CD4-positive, alpha-beta memory T cell (primary cell): ENCODE measurements around the gene IPO4. TPM values are rescaled to one million over a fixed set of nuclear protein-coding genes. Genes with fewer than 3 reads are reported as not detected.
A peak's percentile ranks its signal among the peaks of the same experiment; 100 is the strongest.

Experiments used
- CTCF ChIA-PET: fragments of 350-600 bp; sonication (Branson Sonifier 250); formaldehyde crosslinking; loops from one replicate; lab custom pipeline; 2021; ENCODE audit warnings: inconsistent platforms; ENCODE audit not compliant: partially characterized antibody; lab: Charles Lee
- POLR2A ChIA-PET: fragments of 350-600 bp; sonication (Branson Sonifier 250); formaldehyde crosslinking; loops from one replicate; lab custom pipeline; 2021; ENCODE audit not compliant: partially characterized antibody; lab: Charles Lee
- DNase-seq, 5 donors: peaks; one replicate each; pipeline versions ENCODE4 v3.0.0 to v3.0.0-alpha.2; 2020 to 2022; ENCODE audit warnings: mixed read lengths in 1 of 5
- H3K27ac ChIP-seq: one replicate; pipeline ENCODE4 v1.7.0; 2013; ENCODE audit warnings: low read depth, low read length
- H3K27me3 ChIP-seq: 2 replicates; pipeline ENCODE4 v1.7.0; 2013; ENCODE audit warnings: mild to moderate bottlenecking, low read length, moderate library complexity; ENCODE audit not compliant: insufficient read depth
- H3K36me3 ChIP-seq: 2 replicates; pipeline ENCODE4 v1.7.0; 2013; ENCODE audit warnings: mild to moderate bottlenecking, low read length, moderate library complexity; ENCODE audit not compliant: insufficient read depth
- H3K4me1 ChIP-seq: 2 replicates; pipeline ENCODE4 v1.7.0; 2013; ENCODE audit warnings: mild to moderate bottlenecking, low read length, moderate library complexity; ENCODE audit not compliant: insufficient read depth
- H3K4me3 ChIP-seq, 2 donors: one replicate each; pipeline ENCODE4 v1.7.0; 2013; ENCODE audit warnings: low read length in 2 of 2, mild to moderate bottlenecking in 1 of 2
- H3K9me3 ChIP-seq, 2 donors: one replicate each; pipeline ENCODE4 v1.7.0; 2013; ENCODE audit warnings: low read length in 2 of 2, control low read depth in 1 of 2; ENCODE audit not compliant: control insufficient read depth in 1 of 2
- H3K27ac Mint-ChIP-seq, 7 donors: one replicate each; pipeline ENCODE4 v1.8.0; 2020 to 2021; ENCODE audit warnings: mixed read lengths in 7 of 7, mild to moderate bottlenecking in 6 of 7, inconsistent platforms in 3 of 7, moderate library complexity in 3 of 7
- H3K27me3 Mint-ChIP-seq, 2 donors: one replicate each; pipeline ENCODE4 v1.8.0; 2020 to 2021; ENCODE audit warnings: mixed read lengths in 2 of 2
- H3K36me3 Mint-ChIP-seq, 2 donors: one replicate each; pipeline ENCODE4 v1.8.0; 2020 to 2021; ENCODE audit warnings: mixed read lengths in 2 of 2, inconsistent platforms in 1 of 2, mild to moderate bottlenecking in 1 of 2
- H3K4me1 Mint-ChIP-seq, 4 donors: one replicate each; pipeline ENCODE4 v1.8.0; 2020 to 2021; ENCODE audit warnings: mixed read lengths in 4 of 4, mild to moderate bottlenecking in 1 of 4
- H3K4me3 Mint-ChIP-seq, 8 donors: one replicate each; pipeline ENCODE4 v1.8.0; 2020 to 2021; ENCODE audit warnings: mixed read lengths in 8 of 8, mild to moderate bottlenecking in 7 of 8, moderate library complexity in 6 of 8, inconsistent platforms in 3 of 8
- H3K9me3 Mint-ChIP-seq, 8 donors: one replicate each; pipeline ENCODE4 v1.8.0; 2020 to 2021; ENCODE audit warnings: mixed read lengths in 8 of 8, mild to moderate bottlenecking in 5 of 8, inconsistent platforms in 3 of 8, moderate library complexity in 1 of 8
- intact Hi-C: fragments of 100-400 bp; cut with micrococcal nuclease; formaldehyde crosslinking; loops from one replicate; pipeline ENCODE4 v1.15.1; 2023
- microRNA-seq: library from miRNA; unstranded; fragments of <30 nt; microRNA quantifications from one replicate; pipeline ENCODE4 v1.2.0, GENCODE V29; 2021; ENCODE audit warnings: borderline replicate concordance, borderline number of aligned reads, borderline microRNAs expressed, mixed read lengths
- polyA plus RNA-seq, 2 donors: library from polyadenylated mRNA; unstranded; fragments of 300-500 nt; fragmentation: Illumina TruSeq; gene quantifications; one replicate each; pipeline ENCODE4 v1.2.3, GENCODE V29; 2021
- total RNA-seq, 2 experiments: library from RNA; stranded (reverse); gene quantifications; one replicate each; pipeline ENCODE4 v1.2.3, GENCODE V29; 2021

Gene IPO4
- total and polyA plus RNA-seq, 4 experiments from 2014 or later: 19.8 to 30.2 (median 21.3) TPM

DNA sequence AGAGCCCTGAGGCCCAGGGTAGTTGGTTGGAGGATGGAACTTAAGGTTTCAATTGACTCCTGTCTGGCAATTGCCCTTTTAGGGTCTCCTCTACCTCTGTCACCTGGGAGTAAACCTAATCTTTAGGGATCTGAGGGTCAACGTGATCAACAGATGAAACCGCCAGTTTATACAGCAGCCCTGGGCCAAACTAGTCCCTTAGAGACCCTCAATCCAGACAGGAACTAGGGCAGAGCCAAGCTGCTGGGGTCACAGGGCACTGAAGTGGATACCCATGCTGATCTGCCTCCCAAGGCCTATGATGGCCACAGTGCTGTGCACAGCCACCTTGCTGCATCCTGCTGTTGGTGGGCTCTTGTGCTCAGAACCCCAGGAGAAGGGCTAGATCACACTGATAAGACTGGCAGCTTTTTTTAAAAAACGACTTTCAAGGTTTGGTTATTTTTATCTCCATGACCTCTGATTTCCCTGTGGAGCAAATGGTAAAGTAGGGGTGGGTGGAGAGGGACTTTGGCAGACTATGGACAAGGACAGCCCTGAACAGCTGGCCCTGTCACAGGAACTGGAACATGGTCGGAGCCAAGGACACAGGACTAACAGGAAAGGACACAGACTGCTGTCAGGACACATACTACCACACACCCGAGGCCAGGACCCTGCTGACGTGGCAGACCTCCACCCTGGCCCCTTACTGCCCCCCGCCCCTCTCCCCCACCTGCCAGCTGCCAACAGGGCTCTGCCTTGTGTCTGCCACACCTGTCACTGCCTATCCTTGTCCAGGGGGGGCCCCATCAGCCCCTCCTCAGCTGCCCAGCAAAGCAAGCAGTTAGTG, 57.7 kb downstream of the IPO4 start:
- Histone ChIP-seq H3K27me3 (no peaks in the 10 kb centered on the region), H3K36me3 (no peaks in the 10 kb centered on the region), H3K4me3 (no peak overlapping the region), H3K4me1 (peaks cover 24% of the 10 kb centered on the region), H3K9me3 (no peaks in the 10 kb centered on the region), H3K27ac (no peak overlapping the region)
- ChIA-PET CTCF (interaction anchor here (1.2 to 2.1 kb wide), 2 partner anchors 22 to 73 kb away, joined by 4 to 5 read pairs; no protein-coding TSS in a partner anchor), POLR2A (interaction anchor here (1.1 to 16.1 kb wide), 4 partner anchors 10 to 31 kb away, joined by 3 to 347 read pairs (median 13); partner anchors contain the start of genes DCAF11, EMC9, IRF9 and NRL)
- no peak for DNase-seq
- H3K27ac Mint-ChIP-seq: peak overlapping the region in 6 of 7 donors; percentile 22 to 79 (median 64)
- peak overlapping the region in 2 of 8 donors; percentile 10 to 48 for H3K4me3 Mint-ChIP-seq
- H3K27me3 Mint-ChIP-seq: no peaks in the 10 kb centered on the region
- H3K36me3 Mint-ChIP-seq: peaks cover 0 to 2% of the 10 kb centered on the region in 2 donors
- intact Hi-C loops: no loop called here
- H3K4me1 Mint-ChIP-seq: peaks cover 20 to 34% (median 25%) of the 10 kb centered on the region in 4 donors
- peaks cover 0 to 2% (median 0%) of the 10 kb centered on the region in 8 donors for H3K9me3 Mint-ChIP-seq

DNA sequence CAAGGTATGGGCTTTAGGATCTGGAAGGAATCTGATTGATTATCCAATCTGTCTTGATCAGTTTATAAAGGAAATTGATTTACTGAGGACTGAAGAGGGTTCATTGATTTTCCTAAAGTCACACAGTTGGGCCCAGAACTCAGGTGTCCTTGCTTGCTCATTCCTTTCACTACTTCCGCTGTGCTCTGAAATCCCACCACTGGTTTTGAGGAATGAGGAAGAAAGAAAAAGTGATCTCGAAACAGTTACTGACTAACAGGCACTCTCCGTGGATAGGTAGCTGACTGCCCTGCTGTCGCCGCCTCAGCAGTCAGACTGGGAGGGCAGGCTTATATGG, 58.3 kb downstream of the IPO4 start, which contains the start of gene FITM1:
Gene FITM1 (plus strand): TSS at position 280 of the 337 bp plus-strand sequence. CDS start 905 bp downstream, outside the sequence.
- Mint-ChIP-seq H3K4me1 (peaks cover 18 to 30% (median 23%) of the 10 kb centered on the region in 4 donors), H3K4me3 (peak within 1 kb of the TSS in 2 of 8 donors; percentile 10 to 48), H3K9me3 (peaks cover 0 to 2% (median 0%) of the 10 kb centered on the region in 8 donors), H3K36me3 (peaks cover under 1% of the 10 kb centered on the region in 2 donors), H3K27ac (peak within 1 kb of the TSS in 6 of 7 donors; percentile 54 to 85 (median 70)), H3K27me3 (no peaks in the 10 kb centered on the region)
- intact Hi-C loops: no loop called here
- Histone ChIP-seq H3K4me3 (no peak within 1 kb of the TSS), H3K36me3 (no peaks in the 10 kb centered on the region), H3K27ac (no peak within 1 kb of the TSS), H3K4me1 (peaks cover 21% of the 10 kb centered on the region), H3K27me3 (no peaks in the 10 kb centered on the region), H3K9me3 (no peaks in the 10 kb centered on the region)
- ChIA-PET POLR2A (interaction anchor here (16.1 kb wide), 1 partner anchor 13 kb away, joined by 347 read pairs; the partner anchor contains the start of genes DCAF11 and NRL), CTCF (interaction anchor here (0.9 kb wide), 1 partner anchor 31 kb away, joined by 3 read pairs; the partner anchor contains the start of gene IRF9)
- no peak for DNase-seq

Small RNA genes within 50 kb of the gene (microRNA-seq; reads per million reads assigned to microRNA genes)
- not detected for gene MIR7703

Other genes starting within 250 kb of the IPO4 start
Only the 30 nearest of the 34 such genes appear.
- gene DHRS4L2, start 199.9 kb downstream of the IPO4 start, total RNA-seq: 10 to 100 TPM; 13.3 to 16.8 TPM
- 10 to 100 TPM; 18.6 to 19.6 TPM for gene DHRS4L2, start 199.9 kb downstream of the IPO4 start, polyA plus RNA-seq
- gene CARMIL3, start 136.8 kb downstream of the IPO4 start, total RNA-seq: under 1 TPM; 0.15 to 0.22 TPM
- gene CARMIL3, start 136.8 kb downstream of the IPO4 start, polyA plus RNA-seq: not detected
- gene CPNE6, start 117.3 kb downstream of the IPO4 start, total RNA-seq: not detected
- under 1 TPM in 1 of 2 donors, not detected in 1; 0.04 TPM for gene CPNE6, start 117.3 kb downstream of the IPO4 start, polyA plus RNA-seq
- gene PCK2, start 94.5 kb downstream of the IPO4 start, total RNA-seq: 10 to 100 TPM; 18.3 to 21.4 TPM
- gene PCK2, start 94.5 kb downstream of the IPO4 start, polyA plus RNA-seq: 10 to 100 TPM; 11.0 to 15.5 TPM
- 10 to 100 TPM; 71.5 to 75.8 TPM for gene DCAF11, start 74.0 kb downstream of the IPO4 start, total RNA-seq
- 10 to 100 TPM; 75.1 to 93.4 TPM for gene DCAF11, start 74.0 kb downstream of the IPO4 start, polyA plus RNA-seq
- 1 to 10 TPM; 2.9 to 4.5 TPM for gene NRL, start 73.9 kb downstream of the IPO4 start, total RNA-seq
- gene NRL, start 73.9 kb downstream of the IPO4 start, polyA plus RNA-seq: 1 to 10 TPM; 1.4 to 1.6 TPM
- gene FITM1, start 58.2 kb downstream of the IPO4 start, total RNA-seq: 1 to 10 TPM; 3.2 to 4.2 TPM
- under 1 TPM; 0.69 to 0.81 TPM for gene FITM1, start 58.2 kb downstream of the IPO4 start, polyA plus RNA-seq
- 100 to 1,000 TPM; 257 to 273 TPM for gene PSME1, start 52.6 kb downstream of the IPO4 start, total RNA-seq
- gene PSME1, start 52.6 kb downstream of the IPO4 start, polyA plus RNA-seq: 1,000 to 10,000 TPM in 1 of 2 donors, 100 to 1,000 TPM in 1; 976 to 1,008 TPM
- gene EMC9, start 47.2 kb downstream of the IPO4 start, total RNA-seq: 10 to 100 TPM; 33.0 to 33.9 TPM
- 10 to 100 TPM; 11.4 to 13.6 TPM for gene EMC9, start 47.2 kb downstream of the IPO4 start, polyA plus RNA-seq
- 100 to 1,000 TPM; 143 to 150 TPM for gene PSME2, start 42.2 kb downstream of the IPO4 start, total RNA-seq
- gene PSME2, start 42.2 kb downstream of the IPO4 start, polyA plus RNA-seq: 100 to 1,000 TPM; 511 to 815 TPM
- 100 to 1,000 TPM; 108 to 113 TPM for gene RNF31, start 41.3 kb downstream of the IPO4 start, total RNA-seq
- 10 to 100 TPM; 44.3 to 75.7 TPM for gene RNF31, start 41.3 kb downstream of the IPO4 start, polyA plus RNA-seq
- gene IRF9, start 27.6 kb downstream of the IPO4 start, total RNA-seq: 100 to 1,000 TPM; 154 to 157 TPM
- 100 to 1,000 TPM in 1 of 2 donors, 10 to 100 TPM in 1; 59.3 to 121 TPM for gene IRF9, start 27.6 kb downstream of the IPO4 start, polyA plus RNA-seq
- 10 to 100 TPM; 27.7 to 30.5 TPM for gene REC8, start 16.7 kb downstream of the IPO4 start, total RNA-seq
- gene REC8, start 16.7 kb downstream of the IPO4 start, polyA plus RNA-seq: 1 to 10 TPM; 2.8 to 9.8 TPM
- 10 to 100 TPM; 24.1 to 26.3 TPM for gene TM9SF1, start 6.6 kb upstream of the IPO4 start, total RNA-seq
- 10 to 100 TPM; 38.4 to 40.6 TPM for gene TM9SF1, start 6.6 kb upstream of the IPO4 start, polyA plus RNA-seq
- 1 to 10 TPM; 1.2 to 1.9 TPM for gene TSSK4, start 16.9 kb upstream of the IPO4 start, total RNA-seq
- 1 to 10 TPM in 1 of 2 donors, under 1 TPM in 1; 0.47 to 1.3 TPM for gene TSSK4, start 16.9 kb upstream of the IPO4 start, polyA plus RNA-seq
- gene CHMP4A, start 24.7 kb upstream of the IPO4 start, total RNA-seq: 100 to 1,000 TPM in 1 of 2 experiments, 10 to 100 TPM in 1; 99.3 to 101 TPM
- 100 to 1,000 TPM; 164 to 194 TPM for gene CHMP4A, start 24.7 kb upstream of the IPO4 start, polyA plus RNA-seq
- 10 to 100 TPM; 12.5 to 15.3 TPM for gene MDP1, start 27.2 kb upstream of the IPO4 start, total RNA-seq
- gene MDP1, start 27.2 kb upstream of the IPO4 start, polyA plus RNA-seq: 10 to 100 TPM; 27.3 to 28.1 TPM
- gene NEDD8, start 43.6 kb upstream of the IPO4 start, total RNA-seq: 100 to 1,000 TPM; 116 to 127 TPM
- gene NEDD8, start 43.6 kb upstream of the IPO4 start, polyA plus RNA-seq: 100 to 1,000 TPM; 351 to 425 TPM
- gene GMPR2, start 44.1 kb upstream of the IPO4 start, total RNA-seq: 10 to 100 TPM; 91.0 to 95.8 TPM
- gene GMPR2, start 44.1 kb upstream of the IPO4 start, polyA plus RNA-seq: 100 to 1,000 TPM; 103 to 116 TPM
- gene TINF2, start 53.8 kb upstream of the IPO4 start, total RNA-seq: 100 to 1,000 TPM; 131 to 132 TPM
- 100 to 1,000 TPM; 151 to 169 TPM for gene TINF2, start 53.8 kb upstream of the IPO4 start, polyA plus RNA-seq
- gene TGM1, start 74.4 kb upstream of the IPO4 start, total RNA-seq: 10 to 100 TPM; 11.0 to 16.1 TPM
- under 1 TPM; 0.11 to 0.12 TPM for gene TGM1, start 74.4 kb upstream of the IPO4 start, polyA plus RNA-seq
- gene RABGGTA, start 82.8 kb upstream of the IPO4 start, total RNA-seq: 10 to 100 TPM; 55.6 to 62.5 TPM
- 10 to 100 TPM; 22.9 to 32.5 TPM for gene RABGGTA, start 82.8 kb upstream of the IPO4 start, polyA plus RNA-seq
- 10 to 100 TPM; 37.6 to 38.6 TPM for gene DHRS1, start 111.0 kb upstream of the IPO4 start, total RNA-seq
- 10 to 100 TPM; 31.4 to 32.9 TPM for gene DHRS1, start 111.0 kb upstream of the IPO4 start, polyA plus RNA-seq
- 10 to 100 TPM; 23.1 to 28.1 TPM for gene NOP9, start 111.0 kb upstream of the IPO4 start, total RNA-seq
- 1 to 10 TPM in 1 of 2 donors, under 1 TPM in 1; 0.83 to 1.6 TPM for gene NOP9, start 111.0 kb upstream of the IPO4 start, polyA plus RNA-seq
- 10 to 100 TPM; 22.3 to 26.0 TPM for gene CIDEB, start 119.2 kb upstream of the IPO4 start, total RNA-seq
- 10 to 100 TPM; 17.2 to 24.3 TPM for gene CIDEB, start 119.2 kb upstream of the IPO4 start, polyA plus RNA-seq
- gene LTB4R2, start 121.3 kb upstream of the IPO4 start, total RNA-seq: 10 to 100 TPM; 18.0 to 18.8 TPM
- gene LTB4R2, start 121.3 kb upstream of the IPO4 start, polyA plus RNA-seq: 1 to 10 TPM; 2.3 to 3.2 TPM
- gene LTB4R, start 122.7 kb upstream of the IPO4 start, total RNA-seq: 10 to 100 TPM; 19.5 to 20.0 TPM
- 10 to 100 TPM in 1 of 2 donors, 1 to 10 TPM in 1; 9.6 to 10.6 TPM for gene LTB4R, start 122.7 kb upstream of the IPO4 start, polyA plus RNA-seq
- 1 to 10 TPM; 7.1 to 8.1 TPM for gene ADCY4, start 146.3 kb upstream of the IPO4 start, total RNA-seq
- gene ADCY4, start 146.3 kb upstream of the IPO4 start, polyA plus RNA-seq: under 1 TPM; 0.48 to 0.62 TPM
- 10 to 100 TPM; 63.0 to 63.5 TPM for gene RIPK3, start 151.2 kb upstream of the IPO4 start, total RNA-seq
- 10 to 100 TPM in 1 of 2 donors, 1 to 10 TPM in 1; 6.2 to 16.7 TPM for gene RIPK3, start 151.2 kb upstream of the IPO4 start, polyA plus RNA-seq
- gene NFATC4, start 179.4 kb upstream of the IPO4 start, total RNA-seq: not detected
- not detected for gene NFATC4, start 179.4 kb upstream of the IPO4 start, polyA plus RNA-seq